Measurements from ENCODE around the gene CHRM2. TPM values are rescaled to one million over a fixed set of nuclear protein-coding genes. Genes with fewer than 3 reads are reported as not detected.

The CHRM2 gene
- total RNA-seq, 1 experiment from 2014 or later: 0.17 TPM

- Histone ChIP-seq H3K4me2 (no peak overlapping the region), H3K79me2 (ENCODE audit: low read depth) (no peaks in the 10 kb centered on the region), H2AFZ (no peak overlapping the region), H3K36me3 (ENCODE audit: low read depth) (no peaks in the 10 kb centered on the region), H3K4me3 (no peak overlapping the region), H3K27ac (no peak overlapping the region), H4K20me1 (ENCODE audit: insufficient read depth) (no peaks in the 10 kb centered on the region), H3K4me1 (replicated peaks; ENCODE audit: insufficient read depth) (no peaks in the 10 kb centered on the region), H3K9me2 (ENCODE audit: insufficient read depth) (no peaks in the 10 kb centered on the region), H3F3A (ENCODE audit: insufficient read depth, low read depth) (no peaks in the 10 kb centered on the region), H3K9me3 (ENCODE audit: insufficient read depth, low read depth) (no peaks in the 10 kb centered on the region), H3K27me3 (ENCODE audit: insufficient read depth, low read depth) (no peaks in the 10 kb centered on the region)
- TF ChIP-seq, protein P1, sequence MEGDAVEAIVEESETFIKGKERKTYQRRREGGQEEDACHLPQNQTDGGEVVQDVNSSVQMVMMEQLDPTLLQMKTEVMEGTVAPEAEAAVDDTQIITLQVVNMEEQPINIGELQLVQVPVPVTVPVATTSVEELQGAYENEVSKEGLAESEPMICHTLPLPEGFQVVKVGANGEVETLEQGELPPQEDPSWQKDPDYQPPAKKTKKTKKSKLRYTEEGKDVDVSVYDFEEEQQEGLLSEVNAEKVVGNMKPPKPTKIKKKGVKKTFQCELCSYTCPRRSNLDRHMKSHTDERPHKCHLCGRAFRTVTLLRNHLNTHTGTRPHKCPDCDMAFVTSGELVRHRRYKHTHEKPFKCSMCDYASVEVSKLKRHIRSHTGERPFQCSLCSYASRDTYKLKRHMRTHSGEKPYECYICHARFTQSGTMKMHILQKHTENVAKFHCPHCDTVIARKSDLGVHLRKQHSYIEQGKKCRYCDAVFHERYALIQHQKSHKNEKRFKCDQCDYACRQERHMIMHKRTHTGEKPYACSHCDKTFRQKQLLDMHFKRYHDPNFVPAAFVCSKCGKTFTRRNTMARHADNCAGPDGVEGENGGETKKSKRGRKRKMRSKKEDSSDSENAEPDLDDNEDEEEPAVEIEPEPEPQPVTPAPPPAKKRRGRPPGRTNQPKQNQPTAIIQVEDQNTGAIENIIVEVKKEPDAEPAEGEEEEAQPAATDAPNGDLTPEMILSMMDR (conservative IDR thresholded peaks at IDR 0.05): no peak
- no peak for TF ChIP-seq EZH2 (IDR thresholded peaks at IDR 0.05; ENCODE audit: low read depth)
- CTCF ChIA-PET: no interaction called here
- intact Hi-C loops (cut with micrococcal nuclease; ENCODE audit: unreplicated experiment): no loop called here
- no peak for DNase-seq
- BruUV-seq (replicated peaks): no TSS peak
- POLR2A ChIA-PET (ENCODE audit: unreplicated experiment): no interaction called here
Measured at GRCh38 chr7:136976504-136977251, 108.2 kb downstream of the CHRM2 start.

- intact Hi-C loops (cut with micrococcal nuclease; ENCODE audit: unreplicated experiment): no loop called here
Measured at GRCh38 chr7:136993377-136993776, 124.9 kb downstream of the CHRM2 start.

DNA sequence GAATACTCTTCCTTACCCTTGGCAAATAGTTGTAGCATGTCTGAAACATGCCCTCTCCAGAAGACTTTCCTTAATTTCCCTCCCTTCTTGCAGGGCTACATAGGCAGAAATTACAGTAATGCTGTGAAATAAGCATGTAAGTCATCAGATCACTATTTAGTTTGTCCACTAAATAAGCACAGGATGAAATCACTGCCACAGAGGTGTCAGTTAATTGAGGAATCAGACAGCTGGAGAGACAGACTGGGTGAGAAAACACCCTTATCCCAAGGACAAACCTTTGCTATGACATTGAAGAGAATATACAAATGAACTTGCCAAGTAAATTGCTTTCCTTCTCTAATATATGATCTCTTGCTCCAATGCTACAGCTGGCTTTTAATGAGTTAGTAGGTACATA lies 129.3 kb downstream of the CHRM2 start:
- no TSS peak for BruUV-seq (replicated peaks)
- Histone ChIP-seq H3K4me2 (no peak overlapping the region), H3K27ac (peak overlapping the region; percentile 56; the same call in 1 of the 2 replicates), H3K4me1 (replicated peaks; ENCODE audit: insufficient read depth) (peaks cover 11% of the 10 kb centered on the region; the same call in 1 of the 2 replicates), H3K79me2 (ENCODE audit: low read depth) (no peaks in the 10 kb centered on the region), H3K36me3 (ENCODE audit: low read depth) (no peaks in the 10 kb centered on the region), H3F3A (ENCODE audit: insufficient read depth, low read depth) (no peaks in the 10 kb centered on the region), H4K20me1 (ENCODE audit: insufficient read depth) (no peaks in the 10 kb centered on the region), H3K4me3 (no peak overlapping the region), H2AFZ (no peak overlapping the region), H3K27me3 (ENCODE audit: insufficient read depth, low read depth) (no peaks in the 10 kb centered on the region), H3K9me2 (ENCODE audit: insufficient read depth) (no peaks in the 10 kb centered on the region), H3K9me3 (ENCODE audit: insufficient read depth, low read depth) (no peaks in the 10 kb centered on the region)
- no peak for DNase-seq
- ChIA-PET CTCF (no interaction called here), POLR2A (ENCODE audit: unreplicated experiment) (no interaction called here)
- TF ChIP-seq, protein P1 (conservative IDR thresholded peaks at IDR 0.05): no peak
- TF ChIP-seq EZH2 (IDR thresholded peaks at IDR 0.05; ENCODE audit: low read depth): no peak
- intact Hi-C loops (cut with micrococcal nuclease; ENCODE audit: unreplicated experiment): no loop called here

More at GRCh38 chr7:136993377-136993776, 124.9 kb downstream of the CHRM2 start:
- 0 out of 2 replicates have a peak, but pooled peaks cover 4% of the 10 kb centered on the region for H3K4me1 ChIP-seq (replicated peaks; ENCODE audit: insufficient read depth)
- ChIA-PET CTCF (no interaction called here), POLR2A (ENCODE audit: unreplicated experiment) (no interaction called here)
- no peaks in the 10 kb centered on the region for H3F3A ChIP-seq (ENCODE audit: insufficient read depth, low read depth)
- H3K36me3 ChIP-seq (ENCODE audit: low read depth): no peaks in the 10 kb centered on the region
- DNase-seq: no peak
- 0 out of 2 replicates have a peak, but pooled peaks cover 3% of the 10 kb centered on the region for H4K20me1 ChIP-seq (ENCODE audit: insufficient read depth)
- no peak overlapping the region for H3K27ac ChIP-seq
- BruUV-seq (replicated peaks): no TSS peak
- no peak overlapping the region for H2AFZ ChIP-seq
- H3K4me2 ChIP-seq: no peak overlapping the region
- H3K9me2 ChIP-seq (ENCODE audit: insufficient read depth): no peaks in the 10 kb centered on the region
- H3K27me3 ChIP-seq (ENCODE audit: insufficient read depth, low read depth): no peaks in the 10 kb centered on the region
- H3K9me3 ChIP-seq (ENCODE audit: insufficient read depth, low read depth): no peaks in the 10 kb centered on the region
- no peak for TF ChIP-seq EZH2 (IDR thresholded peaks at IDR 0.05; ENCODE audit: low read depth)
- TF ChIP-seq, protein P1 (conservative IDR thresholded peaks at IDR 0.05): no peak
- no peaks in the 10 kb centered on the region for H3K79me2 ChIP-seq (ENCODE audit: low read depth)
- no peak overlapping the region for H3K4me3 ChIP-seq

All from PC-9 (cell line).